NCI-H1436 (cell line): Measurements from ENCODE around the gene MPHOSPH9.
"Not testable (repeated sequence)": the region's sequence is repeated elsewhere in the genome, so short reads cannot be mapped to it uniquely, and the experiment has no call there.

Experiments used
- DNase-seq: peaks from one replicate; lab custom pipeline; 2025; lab: John Stamatoyannopoulos, UW

The MPHOSPH9 gene

DNA sequence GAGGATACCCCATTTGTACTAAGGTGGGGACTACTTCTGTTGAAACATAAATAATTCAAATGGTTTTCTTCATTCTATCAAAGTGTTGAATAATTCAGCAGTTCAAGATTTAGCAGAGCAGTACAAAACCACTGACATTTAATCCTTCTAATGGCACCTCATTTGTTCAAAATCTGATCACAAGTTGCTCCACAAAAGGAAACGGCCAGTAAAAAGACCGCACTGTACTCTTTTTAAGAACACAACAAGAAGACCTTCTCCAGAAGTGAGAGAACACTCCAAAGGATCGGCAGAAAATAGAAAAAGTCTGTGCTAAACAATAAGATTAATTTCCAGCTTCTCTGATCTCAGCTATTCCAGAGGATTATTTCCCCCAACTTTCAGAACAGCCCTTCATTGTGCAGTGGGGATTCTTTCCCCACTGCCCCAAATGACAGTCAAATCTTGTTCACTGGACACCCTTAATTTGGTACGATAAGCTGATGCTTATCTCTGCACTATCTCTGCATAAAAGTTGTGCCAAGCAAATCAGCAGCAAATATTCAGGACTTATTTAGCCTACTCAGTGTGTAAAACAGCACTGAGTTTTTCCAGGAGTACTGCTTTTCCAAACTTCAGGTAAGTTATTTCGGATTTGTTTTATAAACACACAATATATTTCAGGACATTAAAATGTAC, 5.2 kb downstream of the MPHOSPH9 start:
- no peak for DNase-seq

DNA sequence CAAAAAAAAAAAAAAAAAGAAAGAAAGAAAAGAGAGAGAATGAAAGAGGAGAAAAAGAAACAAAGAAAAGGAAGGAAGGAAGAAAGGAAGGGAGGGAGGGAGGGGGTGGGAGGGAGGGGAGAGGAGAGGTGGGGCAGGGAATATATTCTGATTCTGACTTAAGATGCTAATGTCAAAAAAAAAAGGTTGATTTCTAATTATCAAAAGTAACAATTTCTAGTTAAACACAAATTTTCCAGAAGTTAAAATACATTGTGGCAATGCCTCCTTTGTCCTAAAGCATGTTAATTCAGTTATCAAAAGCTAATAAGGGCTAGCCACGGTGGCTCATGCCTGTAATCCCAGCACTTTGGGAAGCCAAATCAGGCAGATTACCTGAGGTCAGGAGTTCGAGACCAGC, 7.5 kb downstream of the MPHOSPH9 start:
- no peak for DNase-seq

DNA sequence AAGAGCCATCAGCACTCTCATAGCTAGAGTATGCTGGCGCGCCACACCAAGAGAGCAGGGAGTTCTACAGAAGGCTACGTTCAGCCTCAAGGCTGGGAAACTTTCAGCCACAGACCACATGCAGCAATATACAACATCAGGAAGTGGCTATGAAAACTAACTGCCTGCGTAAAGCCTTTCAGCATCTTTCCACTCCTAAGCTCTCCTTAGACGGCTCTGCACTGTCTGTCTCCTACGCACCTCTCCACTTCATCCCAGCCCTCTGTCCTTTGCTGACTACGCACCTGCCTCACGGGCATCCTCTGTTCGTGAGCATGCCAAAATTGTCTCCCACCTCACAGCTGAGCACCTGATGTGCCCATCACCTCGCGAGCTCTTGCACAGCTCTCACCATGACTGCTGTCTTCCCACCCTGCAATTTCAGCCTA, 9.7 kb downstream of the MPHOSPH9 start:
- no peak for DNase-seq

DNA sequence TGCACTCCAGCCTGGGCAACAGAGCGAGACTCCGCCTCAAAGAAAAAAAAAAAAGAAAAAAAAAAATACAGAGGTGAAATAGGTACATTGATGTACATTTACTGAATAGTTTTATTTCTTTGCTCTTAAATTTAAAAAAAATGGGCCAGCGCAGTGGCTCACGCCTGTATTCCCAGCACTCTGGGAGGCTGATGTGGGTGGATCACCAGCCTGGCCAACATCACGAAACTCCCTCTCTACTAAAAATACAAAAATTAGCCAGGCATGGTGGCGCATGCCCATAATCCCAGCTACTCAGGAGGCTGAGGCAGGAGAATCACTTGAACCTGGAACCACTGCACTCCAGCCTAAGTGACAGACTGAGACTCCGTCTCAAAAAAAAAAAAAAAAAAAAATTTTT, 25.1 kb downstream of the MPHOSPH9 start:
- DNase-seq = not testable (repeated sequence)

DNA sequence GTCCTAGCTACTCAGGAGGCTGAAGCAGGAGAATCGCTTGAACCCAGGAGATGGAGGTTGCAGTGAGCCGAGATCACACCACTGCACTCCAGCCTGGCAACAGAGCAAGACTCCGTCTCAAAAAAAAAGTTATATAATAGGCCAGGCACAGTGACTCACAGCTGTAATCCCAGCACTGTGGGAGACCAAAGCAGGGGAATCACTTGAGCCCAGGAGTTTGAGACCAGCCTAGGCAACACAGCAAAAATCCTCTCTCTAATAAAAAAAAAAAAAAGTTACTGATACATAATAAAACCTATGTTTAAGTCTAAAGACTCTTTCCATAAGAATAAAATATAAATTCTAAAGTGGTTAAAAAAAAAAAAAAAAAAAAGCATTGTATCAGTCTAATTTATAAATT, 26.1 kb downstream of the MPHOSPH9 start:
- not testable (repeated sequence) for DNase-seq

DNA sequence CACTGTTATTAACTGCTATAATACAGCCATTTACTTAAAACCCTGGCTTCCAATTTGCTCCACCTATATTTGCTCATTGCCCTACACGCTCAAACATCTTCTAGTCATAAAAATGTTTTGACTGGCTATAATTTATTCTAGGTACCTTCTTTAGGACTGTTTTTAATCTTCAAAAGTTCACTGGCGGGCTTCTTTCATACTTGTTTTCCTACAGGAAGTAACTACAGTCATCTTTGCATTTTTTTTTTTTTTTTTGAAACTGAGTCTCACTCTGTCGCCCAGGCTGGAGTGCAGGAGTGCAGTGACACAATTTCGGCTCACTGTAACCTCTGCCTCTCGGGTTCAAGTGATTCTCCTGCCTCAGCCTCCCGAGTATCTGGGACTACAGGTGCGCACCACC, 32.5 kb downstream of the MPHOSPH9 start:
- DNase-seq = no peak

DNA sequence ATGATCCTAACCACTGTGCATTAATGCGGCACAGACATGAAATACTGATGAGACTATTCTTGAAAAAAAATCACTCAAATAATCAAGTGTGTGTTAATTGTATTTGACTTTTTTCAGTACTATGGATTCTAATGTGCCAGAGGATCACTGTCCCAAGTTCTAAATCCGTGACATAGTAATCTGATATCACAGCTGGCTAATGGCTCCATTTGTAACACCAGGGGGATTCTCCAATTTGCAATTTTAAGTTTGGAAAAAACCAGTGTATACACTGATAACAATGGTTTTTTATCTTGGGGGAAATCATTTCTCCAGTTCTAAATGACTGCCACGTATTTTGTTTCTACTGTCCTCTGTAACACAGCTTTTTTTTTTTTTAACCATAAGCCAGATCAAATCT, 33.0 kb downstream of the MPHOSPH9 start:
- no peak for DNase-seq

DNA sequence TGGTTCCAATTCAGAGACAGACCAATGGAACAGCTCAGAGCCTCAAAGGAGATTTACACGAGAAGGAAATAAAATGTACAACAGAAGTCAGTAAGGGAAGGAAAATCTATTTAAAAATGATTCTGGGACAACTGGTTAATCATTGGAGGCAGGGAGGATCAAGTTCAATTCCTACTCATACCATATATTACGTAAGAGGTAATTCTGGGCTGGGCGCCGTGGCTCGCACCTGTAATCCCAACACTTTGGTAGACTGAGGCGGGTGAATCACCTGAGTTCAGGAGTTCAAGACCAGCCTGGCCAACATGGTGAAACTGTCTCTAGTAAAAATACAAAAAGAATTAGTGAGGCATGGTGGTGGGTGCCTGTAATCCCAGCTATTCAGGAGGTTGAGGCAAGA, 45.3 kb downstream of the MPHOSPH9 start:
- no peak for DNase-seq

DNA sequence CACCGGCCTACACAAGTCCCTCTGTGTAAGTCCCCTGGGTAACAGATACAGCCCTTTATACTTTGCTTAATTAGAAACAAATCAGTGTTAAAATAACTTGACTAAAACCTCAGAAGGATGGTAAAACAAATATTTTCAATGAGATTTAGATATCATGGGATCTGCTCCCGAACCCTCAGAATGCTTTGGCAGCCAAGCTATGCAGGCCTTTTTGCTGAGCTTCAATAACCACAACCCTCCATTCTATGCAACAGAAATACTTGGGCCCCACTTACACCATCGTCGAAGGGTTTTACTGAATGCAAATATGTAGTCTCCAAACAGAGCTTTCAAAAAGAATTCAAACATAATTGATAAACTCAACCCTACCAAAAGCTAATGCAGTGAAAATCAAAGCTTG, 52.8 kb downstream of the MPHOSPH9 start:
- DNase-seq = no peak

DNA sequence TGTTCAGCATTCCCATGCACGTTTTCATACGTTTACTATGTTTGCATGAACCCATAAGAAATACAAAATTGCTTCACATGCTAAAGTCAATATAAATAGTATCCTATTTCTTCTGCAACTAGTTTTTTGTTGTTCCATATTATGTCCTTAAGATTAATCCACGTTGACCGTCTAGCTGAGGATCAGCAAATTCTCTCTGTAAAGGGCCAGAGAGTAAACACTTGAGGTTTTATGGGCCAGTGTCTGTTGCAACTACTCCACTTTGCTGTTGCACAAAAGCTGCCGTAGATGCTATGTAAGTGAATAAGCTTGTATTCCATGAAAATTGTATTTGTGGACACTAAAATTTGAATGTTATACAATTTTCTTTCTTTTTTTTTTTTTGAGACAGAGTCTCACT, 61.0 kb downstream of the MPHOSPH9 start:
- DNase-seq = no peak

DNA sequence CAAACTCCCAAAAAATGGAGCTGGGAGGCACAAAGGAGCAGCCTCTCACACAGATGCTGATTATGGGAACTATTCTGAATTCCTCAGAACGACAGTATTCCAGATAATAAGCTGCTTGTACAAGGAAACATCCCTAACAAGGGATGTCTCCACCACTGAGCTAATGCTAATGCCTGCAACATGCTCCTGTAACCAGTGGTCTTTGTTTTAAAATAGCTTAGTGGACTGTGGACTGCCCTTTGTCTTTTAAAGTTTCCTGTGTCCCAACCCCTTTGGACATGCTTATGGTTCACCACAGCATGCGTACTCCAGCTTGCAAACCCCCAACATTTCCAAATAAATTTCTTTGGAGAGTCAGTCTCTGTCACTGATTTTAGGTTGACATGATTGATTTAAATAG, 65.6 kb downstream of the MPHOSPH9 start:
- no peak for DNase-seq

DNA sequence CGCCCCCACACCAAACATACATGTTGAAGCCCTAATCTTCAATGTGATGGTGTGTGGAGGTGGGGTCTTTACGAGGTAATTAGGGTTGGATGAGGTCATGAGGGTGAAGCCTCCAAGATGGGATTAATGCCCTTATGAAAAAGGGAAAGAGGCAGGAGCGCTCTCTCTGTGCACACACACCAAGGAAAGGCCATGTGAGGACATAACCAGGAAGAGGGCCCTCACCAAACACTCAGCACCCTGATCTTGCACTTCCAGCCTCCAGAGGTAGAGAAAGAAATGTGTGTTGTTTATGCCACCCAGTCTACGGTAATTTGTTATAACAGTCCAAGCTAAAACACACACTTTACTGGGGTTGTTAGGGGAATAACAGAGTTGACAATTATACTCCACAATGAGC, 67.4 kb downstream of the MPHOSPH9 start:
- peak; percentile 46 for DNase-seq

DNA sequence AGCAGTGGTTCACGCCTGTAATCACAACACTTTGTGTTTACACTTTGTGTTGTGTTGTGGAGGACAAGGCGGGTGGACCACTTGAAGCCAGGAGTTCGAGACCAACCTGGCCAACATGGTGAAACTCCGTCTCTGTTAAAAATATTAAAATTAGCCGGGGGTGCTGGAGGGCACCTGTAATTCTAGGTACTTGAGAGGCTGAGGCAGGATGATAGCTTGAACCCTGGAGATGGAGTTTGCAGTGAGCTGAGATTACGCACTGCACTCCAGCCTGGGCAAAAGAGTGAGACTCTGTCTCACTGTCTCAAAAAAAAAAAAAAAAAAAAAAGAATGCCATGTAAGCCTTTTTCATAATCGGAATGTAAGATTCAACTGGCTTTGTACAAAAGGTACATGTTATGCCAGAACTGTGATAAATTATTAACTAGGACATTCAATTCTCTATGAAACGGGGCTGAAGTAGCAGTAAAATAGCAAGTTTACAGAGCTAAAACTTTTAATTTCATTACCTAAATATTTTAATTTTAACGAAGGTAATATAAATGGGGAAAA, 68.2 kb downstream of the MPHOSPH9 start:
- no peak for DNase-seq

DNA sequence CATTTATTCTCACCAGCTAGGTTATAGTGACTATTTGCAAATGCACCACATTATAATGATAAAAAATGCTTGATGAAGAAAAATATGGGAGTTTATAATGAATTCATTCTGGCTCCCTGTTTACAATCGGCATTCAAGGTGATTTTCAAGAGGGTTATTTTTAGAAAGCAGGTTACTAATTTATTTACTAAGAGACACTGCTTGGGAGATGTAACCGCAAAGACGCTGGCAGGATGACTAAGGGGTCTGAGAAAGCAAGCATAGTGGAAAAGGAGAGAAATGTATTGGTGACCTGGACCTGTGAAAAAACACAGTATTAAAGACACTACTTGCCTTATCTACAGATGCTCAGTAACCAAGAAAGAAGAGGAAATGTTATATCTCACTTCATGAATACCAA, 68.7 kb downstream of the MPHOSPH9 start:
- DNase-seq = no peak

DNA sequence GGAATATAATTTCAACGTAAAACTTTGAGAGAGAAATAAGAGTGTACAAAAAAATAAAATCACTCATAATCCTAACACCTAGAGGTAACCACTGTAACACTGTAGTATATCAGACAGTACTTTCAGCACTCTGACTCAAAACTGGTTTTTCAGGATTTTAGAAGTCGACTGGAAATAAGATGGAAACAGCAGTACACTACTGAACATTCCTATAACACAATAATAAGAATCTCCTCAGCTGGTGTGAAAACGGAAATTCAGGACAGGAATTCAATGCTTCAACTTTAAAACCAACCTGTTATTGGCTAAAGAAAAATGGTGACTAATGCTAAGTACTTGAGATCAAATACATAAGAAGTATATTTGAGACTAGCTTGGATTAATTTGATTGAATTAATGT, 69.7 kb downstream of the MPHOSPH9 start:
- no peak for DNase-seq

DNA sequence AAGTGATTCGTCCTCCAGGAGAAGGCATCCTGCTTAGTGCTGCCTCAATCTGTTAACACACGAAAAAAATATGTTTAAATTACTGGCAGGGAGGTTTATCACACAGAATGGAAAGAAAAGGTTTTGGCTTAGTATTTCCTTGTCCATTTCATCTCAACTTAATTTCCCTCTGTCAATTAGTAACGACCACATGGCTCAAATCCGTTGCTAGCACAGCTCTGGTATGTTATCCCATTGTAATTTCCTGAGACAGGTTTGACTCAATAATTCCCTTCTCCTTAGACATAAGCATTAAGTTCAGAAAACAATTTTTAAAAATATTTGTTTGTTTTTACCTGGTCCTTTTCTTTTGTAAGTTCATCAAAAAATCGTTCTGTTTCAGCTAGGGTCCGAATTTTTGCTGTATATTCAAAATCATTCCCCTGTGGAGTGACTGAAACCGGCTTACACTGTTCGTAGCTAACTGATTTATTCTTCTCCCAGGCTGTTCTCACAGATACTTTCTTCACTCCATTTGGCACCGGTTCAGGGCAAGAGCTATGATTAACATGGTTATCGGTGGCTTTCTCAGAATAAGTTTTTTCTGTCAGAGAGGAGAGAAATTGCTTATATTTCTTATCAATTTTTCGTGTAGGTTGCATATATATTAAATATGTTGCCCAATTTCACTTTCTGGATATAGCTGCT, 72.0 kb downstream of the MPHOSPH9 start:
- DNase-seq = no peak

DNA sequence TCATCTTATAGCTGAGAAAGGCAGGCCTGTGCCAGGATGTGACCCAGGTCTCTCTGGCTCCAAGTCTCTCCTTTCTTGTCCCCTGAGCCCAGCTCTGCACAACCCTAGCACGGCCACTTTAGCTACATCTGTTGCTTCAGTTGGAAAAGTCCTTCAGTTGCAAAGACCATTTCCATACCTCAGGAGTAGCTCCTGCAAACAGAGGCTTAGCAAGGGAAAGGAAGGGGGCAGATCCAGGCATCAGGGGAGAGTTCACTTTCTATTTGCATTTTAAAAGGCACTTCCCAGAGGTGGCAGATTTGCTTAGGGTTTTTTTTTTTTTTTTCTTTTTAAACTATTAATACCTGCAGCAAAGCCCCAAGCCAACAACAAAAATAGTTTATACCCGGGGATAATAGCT, 79.0 kb downstream of the MPHOSPH9 start:
- no peak for DNase-seq

DNA sequence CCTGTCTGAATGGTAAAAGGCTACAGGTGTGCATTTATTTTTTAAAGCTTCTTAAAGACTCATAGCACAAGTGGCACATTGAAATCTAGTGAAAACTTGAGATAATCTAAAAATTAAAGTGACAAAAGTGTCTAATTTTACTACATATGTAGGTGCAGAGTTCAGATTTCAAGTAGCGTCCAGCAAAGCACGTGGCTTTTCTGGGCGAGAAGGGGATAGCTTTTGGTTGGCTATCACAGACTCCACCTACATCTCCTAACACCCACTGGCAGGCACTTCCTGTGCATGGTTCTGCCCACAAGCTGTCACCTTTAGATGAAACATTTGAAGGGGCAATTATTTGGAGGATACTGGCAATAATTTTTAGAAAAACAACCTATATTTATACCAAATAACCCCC, 80.1 kb downstream of the MPHOSPH9 start:
- DNase-seq = no peak

DNA sequence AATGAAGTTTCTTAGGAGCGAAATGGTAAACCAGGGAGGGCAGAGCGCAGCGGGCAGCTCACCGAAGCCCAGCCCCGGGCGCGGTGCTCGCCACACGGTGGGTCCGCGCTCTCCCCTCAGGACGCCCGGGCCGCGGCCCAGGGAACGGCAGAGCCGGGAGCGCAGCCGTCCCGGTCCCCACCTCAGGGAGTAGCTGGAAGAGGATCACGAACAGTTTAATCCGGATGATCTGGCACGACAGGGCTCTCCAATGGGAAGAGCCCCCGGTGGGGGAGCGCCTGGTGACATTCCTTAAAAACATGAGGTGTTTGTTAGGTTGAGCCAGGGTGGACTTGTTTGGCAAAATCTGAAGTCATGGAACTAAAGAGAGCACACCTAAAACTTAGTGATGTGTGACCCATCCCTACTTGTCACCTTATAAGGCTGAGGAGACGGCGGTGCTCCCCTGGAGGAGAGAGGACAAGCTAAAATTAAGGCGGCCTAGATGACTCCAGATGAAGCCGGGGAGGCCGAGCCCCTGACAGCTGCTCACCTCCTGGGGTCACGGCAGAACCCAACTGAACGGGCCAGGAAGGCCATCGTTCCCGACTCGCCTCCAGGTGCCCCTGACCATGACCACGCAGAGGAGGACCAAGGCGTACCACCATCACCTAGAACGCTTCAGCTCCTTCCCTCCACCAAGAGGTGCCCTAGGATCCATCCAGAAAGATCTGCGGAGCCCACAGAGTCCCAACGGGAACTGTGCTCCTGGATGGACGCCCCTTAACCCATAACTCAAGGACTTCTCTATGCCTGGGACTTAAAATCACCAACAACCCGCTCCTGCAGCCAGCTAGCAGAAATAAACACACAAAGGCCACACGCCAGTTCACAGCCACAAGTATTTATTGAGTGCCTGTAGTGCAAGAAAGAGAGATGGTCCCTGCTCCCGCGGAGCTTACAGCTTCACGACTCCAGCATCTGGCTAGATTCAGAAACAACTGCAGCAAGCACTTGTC, 81.2 kb downstream of the MPHOSPH9 start:
- DNase-seq = no peak

DNA sequence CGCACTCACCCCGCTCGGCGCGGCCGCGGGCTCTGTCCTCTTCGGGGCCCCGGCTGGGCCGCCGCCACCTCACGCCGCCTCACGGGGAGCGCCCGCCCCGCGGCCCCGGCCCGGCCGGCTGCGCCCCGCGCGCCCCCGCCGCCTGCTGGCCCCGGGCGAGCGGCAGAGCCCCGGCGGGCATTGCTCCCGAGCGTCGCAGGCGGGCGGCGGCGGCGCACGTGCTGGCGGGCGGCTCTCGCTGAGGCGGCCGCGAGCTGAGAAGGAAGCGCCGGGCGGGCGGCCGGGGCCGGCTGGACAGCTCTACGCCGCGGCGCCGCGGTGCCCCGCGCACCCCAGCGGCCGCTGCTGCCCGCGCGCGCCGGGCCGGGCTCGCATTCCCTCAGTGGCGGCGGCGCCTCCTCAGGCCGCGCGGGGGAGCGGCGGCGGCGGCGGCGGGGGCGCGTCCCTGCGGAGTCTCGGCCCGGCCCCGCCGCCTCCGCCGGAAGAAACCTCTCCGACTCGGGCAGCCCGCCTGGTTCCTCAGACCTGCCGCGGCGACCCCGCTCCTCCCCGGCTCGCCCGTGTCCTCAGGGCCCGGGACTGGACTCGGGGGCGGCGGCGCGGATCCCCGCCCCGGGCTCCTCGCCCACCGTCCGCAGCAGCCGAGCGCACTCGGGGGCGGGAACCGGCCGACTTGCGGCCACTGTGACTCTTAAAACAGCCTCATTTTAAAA, 82.0 kb downstream of the MPHOSPH9 start, which contains the start of gene PITPNM2:
TSS of gene PITPNM2 (minus strand) at position 347 of the 713 bp plus-strand sequence. CDS start 116,500 bp downstream, outside the sequence.
- DNase-seq = peak; percentile 25

DNA sequence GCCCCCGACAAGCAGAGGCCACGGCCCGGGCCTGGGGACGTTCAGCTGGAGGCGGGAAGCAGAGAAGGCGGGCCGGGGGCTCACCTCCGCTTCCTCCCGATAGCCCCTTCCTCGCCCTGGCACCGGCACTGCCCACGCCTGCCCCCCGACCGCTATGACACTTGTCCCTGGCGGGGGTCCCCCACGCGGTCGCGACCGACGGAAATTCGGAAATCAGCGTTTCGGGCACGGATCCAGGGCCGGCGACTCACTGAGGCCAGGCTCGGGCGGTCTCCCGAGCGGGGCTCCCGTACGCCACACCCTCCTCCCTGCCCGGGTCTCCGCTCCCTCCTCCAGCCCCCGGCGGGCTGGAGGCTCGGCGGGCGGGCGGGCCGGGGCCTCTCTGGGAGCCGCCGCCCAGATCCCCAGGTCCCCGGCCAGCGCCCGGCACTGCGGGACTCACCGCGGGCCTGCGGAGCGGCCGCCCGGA, 82.6 kb downstream of the MPHOSPH9 start:
- DNase-seq = no peak
